GM18526 (cell line): Measurements from ENCODE around the gene GJC3.

Source experiments
- POLR2A ChIP-seq: IDR thresholded peaks from 3 replicates; pipeline ENCODE4 v1.6.1; 2011; ENCODE audit not compliant: insufficient read length; ENCODE audit errors: extremely low read depth

GJC3 gene, protein sequence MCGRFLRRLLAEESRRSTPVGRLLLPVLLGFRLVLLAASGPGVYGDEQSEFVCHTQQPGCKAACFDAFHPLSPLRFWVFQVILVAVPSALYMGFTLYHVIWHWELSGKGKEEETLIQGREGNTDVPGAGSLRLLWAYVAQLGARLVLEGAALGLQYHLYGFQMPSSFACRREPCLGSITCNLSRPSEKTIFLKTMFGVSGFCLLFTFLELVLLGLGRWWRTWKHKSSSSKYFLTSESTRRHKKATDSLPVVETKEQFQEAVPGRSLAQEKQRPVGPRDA

DNA sequence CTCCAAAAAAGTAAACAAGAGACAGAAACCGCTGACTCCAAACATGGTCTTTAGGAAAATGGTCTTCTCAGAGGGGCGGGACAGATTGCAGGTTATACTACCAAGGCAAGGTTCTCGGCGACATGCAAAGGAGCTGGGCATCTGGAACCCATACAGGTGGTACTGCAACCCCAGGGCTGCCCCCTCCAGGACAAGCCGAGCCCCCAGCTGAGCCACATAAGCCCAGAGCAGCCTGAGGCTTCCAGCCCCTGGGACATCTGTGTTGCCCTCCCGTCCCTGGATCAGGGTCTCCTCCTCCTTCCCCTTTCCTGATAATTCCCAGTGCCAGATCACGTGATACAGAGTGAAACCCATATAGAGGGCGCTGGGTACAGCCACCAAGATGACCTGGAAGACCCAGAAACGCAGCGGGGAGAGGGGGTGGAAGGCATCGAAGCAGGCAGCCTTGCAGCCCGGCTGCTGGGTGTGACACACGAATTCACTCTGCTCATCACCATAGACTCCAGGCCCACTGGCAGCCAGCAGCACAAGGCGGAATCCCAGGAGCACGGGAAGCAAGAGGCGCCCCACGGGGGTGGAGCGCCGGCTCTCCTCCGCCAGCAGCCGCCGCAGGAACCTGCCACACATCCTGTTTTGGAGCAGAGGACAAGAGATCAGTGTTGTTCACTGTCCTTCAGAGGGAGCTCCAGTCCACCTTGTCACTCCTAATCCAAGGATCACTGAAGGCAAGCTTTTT, at the start of gene GJC3:
Gene GJC3 (minus strand): TSS at position 627 of the 736 bp plus-strand sequence. CDS start 0 bp downstream, at position 627.
- no peak for TF ChIP-seq POLR2A

DNA sequence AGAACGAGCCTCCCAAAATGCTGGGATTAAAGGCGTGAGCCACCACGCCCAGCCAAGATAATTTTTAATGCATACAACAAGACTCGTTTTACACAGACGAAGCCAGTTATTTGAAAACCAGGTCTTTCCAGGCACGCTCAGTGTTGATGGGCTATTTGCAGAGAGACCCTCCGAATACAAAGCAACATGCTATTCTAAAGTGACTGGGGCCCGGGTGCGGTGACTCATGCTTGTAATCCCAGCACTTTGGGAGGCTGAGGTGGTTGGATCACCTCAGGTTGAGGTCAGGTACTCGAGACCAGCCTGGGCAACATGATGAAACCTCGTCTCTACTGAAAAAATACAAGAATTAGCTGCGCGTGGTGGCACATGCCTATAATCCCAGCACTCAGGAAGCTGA, 47.2 kb upstream of the GJC3 start:
- TF ChIP-seq POLR2A: no peak

DNA sequence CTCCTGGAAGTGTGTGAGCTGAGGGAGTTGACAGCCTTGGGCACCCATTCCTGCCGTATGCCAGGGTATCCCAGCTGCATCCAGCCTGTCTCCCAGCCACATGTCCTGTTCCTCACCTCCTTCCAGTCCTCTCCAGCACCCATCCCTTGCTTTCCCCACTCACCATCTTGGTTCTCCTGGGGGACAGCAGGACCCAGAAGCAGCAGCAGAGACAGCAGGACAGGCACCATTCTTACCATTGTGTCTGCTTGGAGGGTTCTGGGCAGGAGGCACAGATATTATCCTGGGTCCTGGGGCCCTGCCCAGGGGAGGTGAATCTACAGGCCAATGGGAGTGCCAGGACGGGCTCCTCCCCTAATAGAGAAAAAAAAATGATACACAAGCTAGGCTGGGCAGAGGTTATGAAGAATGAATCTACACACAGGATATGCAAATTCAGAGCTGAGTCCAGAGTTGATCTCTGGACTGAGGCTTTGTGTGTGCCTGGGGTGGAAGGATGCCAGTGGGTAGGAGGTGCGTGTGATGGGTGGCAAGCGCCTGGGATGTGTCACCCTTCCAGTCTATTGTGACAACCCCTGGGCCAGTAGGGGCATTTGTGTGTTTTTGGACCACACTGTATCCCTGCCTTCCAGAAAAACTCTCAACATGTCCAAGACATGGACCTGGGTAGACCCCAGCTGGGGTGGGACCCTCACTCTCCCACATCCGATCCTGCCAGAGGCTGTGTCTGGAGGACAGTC, 46.5 kb upstream of the GJC3 start, which contains the start of gene AZGP1:
Gene AZGP1 (minus strand): TSS at position 250 of the 740 bp plus-strand sequence. CDS start 11 bp downstream, at position 239.
- TF ChIP-seq POLR2A: no peak

DNA sequence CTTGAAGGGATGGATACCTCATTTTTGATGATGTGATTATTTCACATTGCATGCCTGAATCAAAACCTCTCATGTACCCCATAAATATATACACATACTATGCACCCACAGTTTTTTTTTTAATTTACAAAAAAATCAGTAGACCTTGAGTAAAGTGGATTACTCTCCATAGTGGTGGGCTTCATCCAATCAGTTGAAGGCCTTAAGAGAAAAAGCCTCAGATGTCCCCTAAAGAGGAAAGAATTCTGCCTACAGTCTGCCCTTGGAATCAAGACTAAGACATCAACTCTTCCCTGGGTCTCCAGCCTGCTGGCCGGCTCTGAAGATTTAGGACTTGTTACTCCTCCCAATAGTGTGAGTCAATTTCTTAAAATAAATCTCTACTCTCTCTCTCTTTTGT, 45.3 kb upstream of the GJC3 start:
- TF ChIP-seq POLR2A: no peak

DNA sequence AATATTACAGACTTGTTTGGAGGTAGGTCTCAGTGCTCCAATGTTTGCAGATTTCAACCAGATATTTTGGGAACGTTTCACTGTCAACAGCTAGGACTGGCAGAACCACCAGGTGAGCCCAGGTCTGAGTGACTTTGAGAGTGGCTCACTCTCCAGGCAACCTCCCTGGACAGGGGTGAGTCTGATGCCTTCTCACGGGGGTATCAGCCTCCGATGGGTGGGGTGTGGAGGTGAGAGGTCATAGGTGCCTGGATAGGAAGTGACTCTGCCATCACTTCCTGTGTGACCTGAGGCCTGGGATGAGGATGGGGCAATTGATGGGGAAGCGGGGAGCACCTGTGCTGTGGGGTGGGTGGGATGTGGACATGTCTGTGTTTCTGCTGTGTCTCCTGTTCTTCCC, 41.8 kb upstream of the GJC3 start:
- TF ChIP-seq POLR2A: no peak

- TF ChIP-seq POLR2A: no peak
These were observed 39.9 kb upstream of the GJC3 start for GRCh38 chr7:99969298-99969697.

- no peak for TF ChIP-seq POLR2A
These were observed 29.3 kb upstream of the GJC3 start for GRCh38 chr7:99958564-99959227.

DNA sequence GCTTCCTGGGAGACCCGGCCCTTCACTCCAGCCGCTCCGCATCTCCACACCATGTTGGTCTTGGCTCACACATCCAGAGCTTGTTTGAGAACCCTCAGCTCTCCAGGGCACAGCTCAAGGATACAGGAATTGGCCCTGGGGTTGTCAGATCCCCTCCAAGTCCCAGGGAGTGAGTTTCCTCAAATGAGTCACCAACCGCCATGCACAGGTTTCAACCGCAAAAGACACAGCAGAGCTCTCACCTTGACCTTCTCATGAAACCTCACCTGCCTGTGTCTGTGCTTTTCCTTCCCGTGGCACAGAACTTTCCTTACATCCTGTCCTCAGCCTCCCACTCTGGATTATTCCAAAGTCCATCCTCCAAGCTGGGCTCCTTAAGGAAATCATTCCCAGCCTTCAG, 25.8 kb upstream of the GJC3 start:
- TF ChIP-seq POLR2A: no peak

- no peak for TF ChIP-seq POLR2A
These were observed 24.2 kb upstream of the GJC3 start for GRCh38 chr7:99953649-99954048.

DNA sequence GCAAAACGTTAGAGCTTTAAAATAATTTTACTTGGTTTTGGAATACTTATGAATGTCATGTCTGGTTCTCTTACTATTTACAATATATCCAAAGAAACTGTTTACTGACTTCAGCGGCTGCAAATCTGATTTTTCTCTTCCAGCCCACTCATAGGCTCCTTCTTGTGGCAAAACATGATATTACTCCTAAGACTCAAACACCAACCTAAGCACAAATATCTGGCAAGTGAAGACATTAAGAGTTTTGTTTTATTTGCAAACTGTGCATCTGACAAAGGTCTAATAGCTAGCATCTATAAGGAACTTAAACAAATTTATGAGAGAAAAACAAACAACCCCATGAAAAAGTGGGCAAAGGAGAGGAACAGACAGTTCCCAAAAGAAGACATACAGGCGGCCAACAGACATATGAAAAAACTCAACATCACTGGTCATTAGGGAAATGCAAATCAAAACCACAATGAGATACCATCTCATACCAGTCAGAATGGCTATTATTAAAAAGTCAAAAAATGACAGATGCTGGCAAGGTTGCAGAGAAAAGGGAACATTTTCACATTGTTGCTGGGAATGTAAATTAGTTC, 20.3 kb upstream of the GJC3 start:
- TF ChIP-seq POLR2A: no peak

GRCh38 chr7:99947608-99948007, 18.2 kb upstream of the GJC3 start:
- no peak for TF ChIP-seq POLR2A

DNA sequence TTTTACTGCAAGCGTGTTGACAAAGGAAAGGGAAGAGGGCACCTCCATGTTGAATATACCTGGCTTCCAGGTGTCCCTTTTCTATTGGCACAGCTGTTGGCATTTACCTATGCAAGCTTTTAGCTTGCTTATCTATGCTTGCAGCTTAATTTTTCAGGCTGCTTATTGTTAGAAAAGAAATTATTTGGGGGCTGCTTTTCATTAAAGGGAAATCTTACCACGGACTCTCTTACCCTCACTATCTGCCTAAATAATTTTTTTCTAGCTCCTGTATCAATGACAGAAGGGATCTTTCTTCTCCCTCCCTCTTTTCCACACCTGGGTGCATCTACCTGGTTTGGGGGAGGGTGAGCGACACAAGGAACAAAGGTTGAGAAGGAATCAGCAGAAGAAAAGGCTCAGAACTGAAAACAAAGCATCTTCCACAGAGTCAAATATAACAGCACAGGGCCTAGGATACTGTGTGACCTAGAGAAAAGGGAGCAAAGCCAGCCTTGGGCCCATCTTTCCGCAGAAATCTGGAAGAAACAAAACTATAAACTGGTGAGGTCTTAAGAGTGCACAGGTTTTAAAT, 15.2 kb upstream of the GJC3 start:
- TF ChIP-seq POLR2A: no peak

- TF ChIP-seq POLR2A: no peak
These were observed 14.4 kb upstream of the GJC3 start for GRCh38 chr7:99943641-99944496.

GRCh38 chr7:99938296-99938695, 8.9 kb upstream of the GJC3 start:
- TF ChIP-seq POLR2A: no peak
